IPS-18a (cell line): Measurements from ENCODE around the gene LPAR1.
A peak's percentile ranks its signal among the peaks of the same experiment; 100 is the strongest.

Experiments used
- H3K27ac ChIP-seq: one replicate; pipeline ENCODE4 v1.5.1; 2013; ENCODE audit warnings: low read length
- H3K27me3 ChIP-seq: one replicate; pipeline ENCODE4 v1.6.1; 2013; ENCODE audit warnings: mild to moderate bottlenecking, low read length; ENCODE audit not compliant: control insufficient read depth, insufficient read depth
- H3K36me3 ChIP-seq: one replicate; pipeline ENCODE4 v1.6.1; 2013; ENCODE audit warnings: low read depth, low read length; ENCODE audit not compliant: control insufficient read depth
- H3K4me1 ChIP-seq: one replicate; pipeline ENCODE4 v1.6.1; 2013; ENCODE audit warnings: low read depth, low read length; ENCODE audit not compliant: control insufficient read depth
- H3K4me3 ChIP-seq: one replicate; pipeline ENCODE4 v1.5.1; 2013; ENCODE audit warnings: low read length
- H3K9ac ChIP-seq: one replicate; pipeline ENCODE4 v1.6.1; 2013; ENCODE audit warnings: mild to moderate bottlenecking, low read length, moderate library complexity
- H3K9me3 ChIP-seq: one replicate; pipeline ENCODE4 v1.6.1; 2013; ENCODE audit warnings: low read depth, low read length; ENCODE audit not compliant: control insufficient read depth

Gene LPAR1

DNA sequence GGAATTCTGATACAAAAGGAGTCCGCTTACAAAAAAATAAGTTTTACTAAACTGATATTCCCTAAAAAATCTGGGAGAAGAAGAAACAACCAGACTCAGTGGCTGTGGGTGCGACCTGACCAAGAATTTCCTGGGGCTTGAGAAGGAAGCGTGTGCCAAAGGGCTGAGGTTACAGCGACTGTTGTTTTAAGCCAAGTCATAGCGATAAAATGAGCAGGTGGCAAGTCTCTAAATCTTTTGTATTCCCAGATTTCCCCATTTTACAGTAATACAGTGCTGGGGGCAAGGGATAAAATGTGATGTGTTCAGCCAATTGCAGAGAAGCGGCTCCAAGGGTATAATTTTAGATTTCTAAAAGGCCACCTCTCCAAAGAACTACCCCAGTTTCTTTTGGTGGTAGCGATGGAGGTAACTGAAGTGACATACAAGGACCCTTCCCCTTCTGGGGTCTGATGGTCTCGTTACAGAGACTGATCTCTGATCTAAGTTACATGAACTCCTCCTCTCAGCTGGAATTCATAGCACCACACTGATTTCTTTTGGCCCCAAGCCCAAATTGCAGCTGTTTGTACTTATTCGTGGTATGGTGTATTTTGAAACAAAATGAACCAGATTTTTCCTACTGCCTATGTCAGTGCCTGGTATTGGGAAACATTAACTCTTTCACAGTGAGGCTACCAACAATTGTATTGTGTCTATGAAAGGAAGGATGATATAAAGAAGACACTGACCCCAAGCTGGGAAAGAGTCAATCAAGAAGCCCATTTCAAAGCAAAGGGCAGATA, 41.6 kb downstream of the LPAR1 start:
- Histone ChIP-seq H3K4me1 (peaks cover 3% of the 10 kb centered on the region), H3K9ac (no peak overlapping the region), H3K9me3 (no peaks in the 10 kb centered on the region), H3K27ac (no peak overlapping the region), H3K27me3 (no peaks in the 10 kb centered on the region), H3K36me3 (no peaks in the 10 kb centered on the region), H3K4me3 (no peak overlapping the region)

- H3K27ac ChIP-seq, result no peak overlapping the region
- no peak overlapping the region for H3K4me3 ChIP-seq
- H3K9ac ChIP-seq, result no peak overlapping the region
- H3K27me3 ChIP-seq, result no peaks in the 10 kb centered on the region
- H3K9me3 ChIP-seq, result no peaks in the 10 kb centered on the region
- H3K36me3 ChIP-seq, result no peaks in the 10 kb centered on the region
- peaks cover 3% of the 10 kb centered on the region for H3K4me1 ChIP-seq
Observed at GRCh38 chr9:110995420-110996340, 42.6 kb downstream of the LPAR1 start.

GRCh38 chr9:110994771-110995241, 43.5 kb downstream of the LPAR1 start:
- H3K36me3 ChIP-seq, result no peaks in the 10 kb centered on the region
- no peak overlapping the region for H3K27ac ChIP-seq
- peaks cover 3% of the 10 kb centered on the region for H3K4me1 ChIP-seq
- no peaks in the 10 kb centered on the region for H3K27me3 ChIP-seq
- no peaks in the 10 kb centered on the region for H3K9me3 ChIP-seq
- no peak overlapping the region for H3K4me3 ChIP-seq
- H3K9ac ChIP-seq, result no peak overlapping the region

DNA sequence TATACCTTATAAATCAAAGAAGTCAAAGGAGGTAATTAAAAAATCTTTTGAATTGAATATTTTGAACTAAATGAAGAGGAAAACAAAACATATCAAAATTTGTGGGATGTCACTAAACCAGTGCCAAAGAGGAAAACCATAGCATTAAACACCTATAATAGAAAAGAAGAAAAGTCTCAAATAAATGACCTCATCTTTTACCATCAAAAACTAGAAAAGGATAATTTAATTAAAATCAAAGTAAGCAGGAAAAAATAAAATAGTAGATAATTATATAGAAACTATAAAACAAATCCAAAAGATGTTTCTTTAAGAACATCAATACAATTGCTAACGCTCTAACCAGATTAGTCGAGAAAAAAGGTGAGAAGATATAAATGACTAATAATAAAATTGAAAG, 47.8 kb downstream of the LPAR1 start:
- Histone ChIP-seq H3K4me3 (no peak overlapping the region), H3K36me3 (no peaks in the 10 kb centered on the region), H3K4me1 (peaks cover 9% of the 10 kb centered on the region), H3K27ac (no peak overlapping the region), H3K9me3 (no peaks in the 10 kb centered on the region), H3K9ac (no peak overlapping the region), H3K27me3 (no peaks in the 10 kb centered on the region)

GRCh38 chr9:110986529-110986928, 51.7 kb downstream of the LPAR1 start:
- H3K27ac ChIP-seq, result no peak overlapping the region
- H3K27me3 ChIP-seq, result no peaks in the 10 kb centered on the region
- H3K36me3 ChIP-seq, result no peaks in the 10 kb centered on the region
- H3K9ac ChIP-seq, result no peak overlapping the region
- peaks cover 20% of the 10 kb centered on the region for H3K4me1 ChIP-seq
- H3K9me3 ChIP-seq, result no peaks in the 10 kb centered on the region
- H3K4me3 ChIP-seq, result no peak overlapping the region

GRCh38 chr9:110984890-110985437, 53.3 kb downstream of the LPAR1 start:
- Histone ChIP-seq H3K4me3 (peak overlapping the region; percentile 13), H3K27me3 (no peaks in the 10 kb centered on the region), H3K9ac (no peak overlapping the region), H3K4me1 (peaks cover 20% of the 10 kb centered on the region), H3K9me3 (no peaks in the 10 kb centered on the region), H3K36me3 (no peaks in the 10 kb centered on the region), H3K27ac (no peak overlapping the region)

DNA sequence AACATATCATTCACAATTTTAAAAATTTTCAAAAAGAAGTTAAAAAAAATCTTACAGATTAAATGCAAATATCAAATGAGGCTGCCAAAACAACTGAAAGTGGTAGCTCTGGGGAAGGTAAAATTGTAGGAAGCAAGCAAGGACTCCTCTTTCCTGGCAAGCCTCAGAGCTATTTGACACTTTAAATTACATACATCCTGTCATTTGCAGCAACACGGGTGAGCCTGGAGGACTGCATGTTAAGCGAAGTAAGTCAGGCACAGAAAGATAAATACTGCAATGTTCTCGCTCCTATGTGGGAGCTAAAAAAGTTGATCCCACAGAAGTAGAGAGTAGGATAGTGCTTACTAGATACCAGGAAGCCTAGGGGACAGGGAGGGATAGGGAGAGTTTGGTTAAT, 58.0 kb downstream of the LPAR1 start:
- no peak overlapping the region for H3K4me3 ChIP-seq
- no peaks in the 10 kb centered on the region for H3K9me3 ChIP-seq
- no peak overlapping the region for H3K27ac ChIP-seq
- no peak overlapping the region for H3K9ac ChIP-seq
- no peaks in the 10 kb centered on the region for H3K36me3 ChIP-seq
- no peaks in the 10 kb centered on the region for H3K27me3 ChIP-seq
- H3K4me1 ChIP-seq, result peaks cover 12% of the 10 kb centered on the region

GRCh38 chr9:110979636-110980035, 58.6 kb downstream of the LPAR1 start:
- Histone ChIP-seq H3K36me3 (no peaks in the 10 kb centered on the region), H3K27me3 (no peaks in the 10 kb centered on the region), H3K27ac (no peak overlapping the region), H3K4me1 (peaks cover 5% of the 10 kb centered on the region), H3K9ac (no peak overlapping the region), H3K4me3 (no peak overlapping the region), H3K9me3 (no peaks in the 10 kb centered on the region)

DNA sequence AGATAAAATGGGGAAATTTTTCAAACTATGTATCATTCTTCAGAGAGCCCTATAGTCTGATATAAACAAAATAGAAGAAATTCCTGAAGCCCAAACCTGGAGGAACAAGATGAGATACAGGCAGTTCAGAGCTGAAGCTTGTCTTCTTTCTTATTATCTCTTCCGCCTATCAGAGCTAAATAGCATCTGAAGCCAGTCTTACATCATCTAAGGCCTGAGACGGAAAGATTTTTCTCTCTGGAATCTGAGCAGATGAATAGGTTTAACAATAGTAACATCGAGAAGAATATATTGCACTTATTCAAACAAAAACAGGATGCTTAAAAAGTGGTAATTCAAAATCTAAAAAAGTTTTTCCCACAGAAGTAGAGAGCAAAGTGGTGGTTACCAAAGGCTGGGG, 59.8 kb downstream of the LPAR1 start:
- Histone ChIP-seq H3K4me3 (no peak overlapping the region), H3K4me1 (no peaks in the 10 kb centered on the region), H3K27ac (no peak overlapping the region), H3K27me3 (no peaks in the 10 kb centered on the region), H3K9ac (no peak overlapping the region), H3K36me3 (no peaks in the 10 kb centered on the region), H3K9me3 (no peaks in the 10 kb centered on the region)

DNA sequence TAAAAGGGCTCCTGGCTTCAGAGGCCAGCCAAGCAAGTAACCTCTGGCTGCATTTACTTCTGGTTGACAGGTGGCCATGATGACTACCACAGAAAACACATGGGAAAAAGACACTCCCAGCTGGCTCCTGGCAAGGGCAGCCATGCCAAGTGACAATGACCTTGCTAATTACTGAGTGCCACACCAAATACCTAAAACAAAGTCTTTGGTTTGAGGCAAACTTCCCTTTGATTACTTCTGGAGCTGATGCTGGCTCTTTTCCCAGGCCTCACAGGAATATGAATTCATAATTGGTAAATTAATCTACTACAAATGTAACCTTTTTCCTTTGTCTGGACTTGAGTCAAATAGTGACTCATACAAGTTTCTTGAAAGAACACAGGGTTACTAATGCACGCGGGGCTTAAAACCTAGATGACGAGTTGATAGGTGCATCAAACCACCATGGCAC, 61.0 kb downstream of the LPAR1 start:
- H3K27me3 ChIP-seq, result no peaks in the 10 kb centered on the region
- no peaks in the 10 kb centered on the region for H3K4me1 ChIP-seq
- H3K36me3 ChIP-seq, result no peaks in the 10 kb centered on the region
- H3K9ac ChIP-seq, result no peak overlapping the region
- H3K4me3 ChIP-seq, result no peak overlapping the region
- no peak overlapping the region for H3K27ac ChIP-seq
- H3K9me3 ChIP-seq, result no peaks in the 10 kb centered on the region

DNA sequence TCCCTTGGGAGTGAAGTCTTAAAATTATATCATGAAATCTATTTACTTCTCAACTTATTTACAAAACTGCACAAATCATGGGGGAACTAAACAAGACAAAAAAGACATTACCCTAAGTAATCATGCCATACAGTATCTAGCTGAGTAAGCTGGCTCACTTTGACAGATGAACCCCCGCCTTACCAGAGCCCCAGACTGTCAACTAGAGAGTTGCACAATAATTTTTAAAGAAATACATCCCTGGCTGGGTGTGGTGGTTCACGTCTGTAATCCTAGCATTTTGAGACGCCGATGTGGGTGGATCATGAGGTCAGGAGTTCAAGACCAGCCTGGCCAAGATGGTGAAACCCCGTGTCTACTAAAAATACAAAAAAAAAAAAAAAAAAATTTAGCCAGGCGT, 62.3 kb downstream of the LPAR1 start:
- Histone ChIP-seq H3K36me3 (no peaks in the 10 kb centered on the region), H3K4me3 (no peak overlapping the region), H3K4me1 (peaks cover 3% of the 10 kb centered on the region), H3K9ac (no peak overlapping the region), H3K27ac (no peak overlapping the region), H3K27me3 (no peaks in the 10 kb centered on the region), H3K9me3 (no peaks in the 10 kb centered on the region)
